GM12872 (cell line): Measurements from ENCODE around the gene LEF1.

Source experiments
- CTCF ChIP-seq: IDR thresholded peaks from 3 replicates; pipeline ENCODE4 v1.5.1; 2011; ENCODE audit warnings: low read depth, mild to moderate bottlenecking, low read length, moderate library complexity; ENCODE audit not compliant: insufficient read depth

LEF1 gene

GRCh38 chr4:108135549-108136209 is 33.1 kb downstream of the LEF1 start:
- TF ChIP-seq CTCF = 0 out of 3 replicates have a peak, but pooled peaks have one; percentile 19

GRCh38 chr4:108130955-108131354 is 37.8 kb downstream of the LEF1 start:
- TF ChIP-seq CTCF = no peak

GRCh38 chr4:108129196-108129595 is 39.5 kb downstream of the LEF1 start:
- TF ChIP-seq CTCF = no peak

- TF ChIP-seq CTCF = no peak
These were observed 41.9 kb downstream of the LEF1 start for GRCh38 chr4:108126806-108127205.

GRCh38 chr4:108120789-108121188 is 47.9 kb downstream of the LEF1 start:
- TF ChIP-seq CTCF = no peak

GRCh38 chr4:108119199-108119800 is 49.4 kb downstream of the LEF1 start:
- TF ChIP-seq CTCF = no peak

GRCh38 chr4:108118505-108118904 is 50.2 kb downstream of the LEF1 start:
- no peak for TF ChIP-seq CTCF
